ENCODE results near the gene SPEG.
A peak's percentile ranks its signal among the peaks of the same experiment; 100 is the strongest.

Gene SPEG

DNA sequence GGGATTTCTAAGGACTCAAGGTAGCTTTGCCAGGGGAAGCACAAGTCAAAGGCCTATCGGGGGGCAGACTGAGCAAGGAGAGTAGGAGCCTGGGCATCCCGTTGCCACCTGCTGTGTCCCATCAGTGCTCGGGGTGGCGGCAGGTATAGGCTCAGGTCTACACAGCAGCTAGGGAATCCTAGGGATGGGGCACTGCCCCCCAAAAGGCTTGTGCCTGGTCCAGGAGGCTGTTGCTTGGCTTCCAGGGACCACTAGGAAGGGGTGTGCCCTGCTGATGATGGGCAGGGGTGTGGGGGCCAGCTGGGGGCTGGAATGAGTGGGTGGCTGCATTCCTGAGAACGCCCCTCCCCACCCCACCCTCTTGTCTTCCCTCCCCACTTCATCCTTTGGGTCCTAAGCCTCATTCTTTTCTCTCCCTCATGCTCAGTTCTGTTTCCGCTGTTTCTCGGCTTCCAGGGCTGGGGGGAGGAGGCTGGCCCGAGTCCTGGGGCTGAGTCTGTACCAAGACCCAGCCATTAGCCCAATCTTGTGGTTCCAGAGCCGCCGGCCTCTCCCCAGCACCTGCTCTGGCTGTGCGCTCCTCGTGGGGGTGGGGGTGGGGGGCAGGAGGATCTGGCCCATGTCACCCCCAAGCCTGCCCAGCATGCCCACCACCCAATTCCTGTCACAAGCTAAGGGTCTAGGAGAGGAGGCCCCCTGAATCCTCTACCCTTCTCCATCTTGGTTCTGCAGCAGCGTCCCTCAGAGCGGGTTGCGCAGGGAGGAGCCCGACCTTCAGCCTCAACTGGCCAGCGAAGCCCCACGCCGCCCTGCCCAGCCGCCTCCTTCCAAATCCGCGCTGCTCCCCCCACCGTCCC, 12.8 kb downstream of the SPEG start:
- no peaks in the 10 kb centered on the region for H3K27me3 ChIP-seq (ENCODE audit: low read depth)
- in situ Hi-C loops (cut with MboI; ENCODE audit: low sequenced_read_pairs): no loop called here
- H3K4me3 ChIP-seq: no peak overlapping the region
- H3K36me3 ChIP-seq (replicated peaks): 0 out of 2 replicates have a peak, but pooled peaks cover 4% of the 10 kb centered on the region
- H3K4me1 ChIP-seq: no peaks in the 10 kb centered on the region
- no peaks in the 10 kb centered on the region for H3K9me3 ChIP-seq
- no peak for DNase-seq (ENCODE audit: low spot score in 2 of 2)

DNA sequence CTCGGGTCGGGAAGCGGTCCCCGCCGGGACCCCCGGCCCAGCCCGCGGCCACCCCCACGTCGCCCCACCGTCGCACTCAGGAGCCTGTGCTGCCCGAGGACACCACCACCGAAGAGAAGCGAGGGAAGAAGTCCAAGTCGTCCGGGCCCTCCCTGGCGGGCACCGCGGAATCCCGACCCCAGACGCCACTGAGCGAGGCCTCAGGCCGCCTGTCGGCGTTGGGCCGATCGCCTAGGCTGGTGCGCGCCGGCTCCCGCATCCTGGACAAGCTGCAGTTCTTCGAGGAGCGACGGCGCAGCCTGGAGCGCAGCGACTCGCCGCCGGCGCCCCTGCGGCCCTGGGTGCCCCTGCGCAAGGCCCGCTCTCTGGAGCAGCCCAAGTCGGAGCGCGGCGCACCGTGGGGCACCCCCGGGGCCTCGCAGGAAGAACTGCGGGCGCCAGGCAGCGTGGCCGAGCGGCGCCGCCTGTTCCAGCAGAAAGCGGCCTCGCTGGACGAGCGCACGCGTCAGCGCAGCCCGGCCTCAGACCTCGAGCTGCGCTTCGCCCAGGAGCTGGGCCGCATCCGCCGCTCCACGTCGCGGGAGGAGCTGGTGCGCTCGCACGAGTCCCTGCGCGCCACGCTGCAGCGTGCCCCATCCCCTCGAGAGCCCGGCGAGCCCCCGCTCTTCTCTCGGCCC, 13.6 kb downstream of the SPEG start:
- Histone ChIP-seq H3K9me3 (no peaks in the 10 kb centered on the region), H3K4me3 (no peak overlapping the region), H3K27me3 (ENCODE audit: low read depth) (no peaks in the 10 kb centered on the region), H3K36me3 (replicated peaks) (0 out of 2 replicates have a peak, but pooled peaks cover 4% of the 10 kb centered on the region), H3K4me1 (no peaks in the 10 kb centered on the region)
- DNase-seq (ENCODE audit: low spot score in 2 of 2): no peak
- in situ Hi-C loops (cut with MboI; ENCODE audit: low sequenced_read_pairs): no loop called here

DNA sequence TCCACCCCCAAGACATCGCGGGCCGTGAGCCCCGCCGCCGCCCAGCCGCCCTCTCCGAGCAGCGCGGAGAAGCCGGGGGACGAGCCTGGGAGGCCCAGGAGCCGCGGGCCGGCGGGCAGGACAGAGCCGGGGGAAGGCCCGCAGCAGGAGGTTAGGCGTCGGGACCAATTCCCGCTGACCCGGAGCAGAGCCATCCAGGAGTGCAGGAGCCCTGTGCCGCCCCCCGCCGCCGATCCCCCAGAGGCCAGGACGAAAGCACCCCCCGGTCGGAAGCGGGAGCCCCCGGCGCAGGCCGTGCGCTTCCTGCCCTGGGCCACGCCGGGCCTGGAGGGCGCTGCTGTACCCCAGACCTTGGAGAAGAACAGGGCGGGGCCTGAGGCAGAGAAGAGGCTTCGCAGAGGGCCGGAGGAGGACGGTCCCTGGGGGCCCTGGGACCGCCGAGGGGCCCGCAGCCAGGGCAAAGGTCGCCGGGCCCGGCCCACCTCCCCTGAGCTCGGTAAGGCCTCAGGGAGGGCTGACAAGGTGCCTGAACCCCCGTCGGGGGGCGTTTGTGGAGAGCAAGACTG, 14.2 kb downstream of the SPEG start:
- no peak for DNase-seq (ENCODE audit: low spot score in 2 of 2)
- no peaks in the 10 kb centered on the region for H3K27me3 ChIP-seq (ENCODE audit: low read depth)
- no peaks in the 10 kb centered on the region for H3K9me3 ChIP-seq
- H3K4me3 ChIP-seq: no peak overlapping the region
- 0 out of 2 replicates have a peak, but pooled peaks cover 4% of the 10 kb centered on the region for H3K36me3 ChIP-seq (replicated peaks)
- no peaks in the 10 kb centered on the region for H3K4me1 ChIP-seq
- in situ Hi-C loops (cut with MboI; ENCODE audit: low sequenced_read_pairs): no loop called here

DNA sequence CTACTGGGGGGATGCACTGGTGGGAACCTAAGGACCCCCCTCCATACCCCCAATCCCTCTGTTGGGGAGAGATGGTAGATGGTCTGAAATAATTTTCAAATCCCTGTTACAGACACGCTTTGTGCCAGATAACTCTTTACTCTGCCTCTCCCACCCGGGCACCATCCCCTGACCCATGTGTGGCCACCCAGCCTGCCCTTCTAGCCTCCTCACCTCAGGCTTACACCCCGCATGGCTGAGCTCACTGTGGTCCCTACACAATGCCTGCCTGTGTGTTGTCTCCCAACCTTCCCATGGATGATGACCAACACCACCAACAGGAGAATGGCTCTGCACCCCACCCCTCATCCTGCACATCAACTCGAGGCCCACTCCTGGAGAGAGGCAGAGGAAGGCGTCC, 15.0 kb downstream of the SPEG start:
- H3K4me1 ChIP-seq: no peaks in the 10 kb centered on the region
- H3K9me3 ChIP-seq: no peaks in the 10 kb centered on the region
- no peaks in the 10 kb centered on the region for H3K27me3 ChIP-seq (ENCODE audit: low read depth)
- in situ Hi-C loops (cut with MboI; ENCODE audit: low sequenced_read_pairs): no loop called here
- no peak overlapping the region for H3K4me3 ChIP-seq
- H3K36me3 ChIP-seq (replicated peaks): 0 out of 2 replicates have a peak, but pooled peaks cover 4% of the 10 kb centered on the region
- DNase-seq (ENCODE audit: low spot score in 2 of 2): no peak

DNA sequence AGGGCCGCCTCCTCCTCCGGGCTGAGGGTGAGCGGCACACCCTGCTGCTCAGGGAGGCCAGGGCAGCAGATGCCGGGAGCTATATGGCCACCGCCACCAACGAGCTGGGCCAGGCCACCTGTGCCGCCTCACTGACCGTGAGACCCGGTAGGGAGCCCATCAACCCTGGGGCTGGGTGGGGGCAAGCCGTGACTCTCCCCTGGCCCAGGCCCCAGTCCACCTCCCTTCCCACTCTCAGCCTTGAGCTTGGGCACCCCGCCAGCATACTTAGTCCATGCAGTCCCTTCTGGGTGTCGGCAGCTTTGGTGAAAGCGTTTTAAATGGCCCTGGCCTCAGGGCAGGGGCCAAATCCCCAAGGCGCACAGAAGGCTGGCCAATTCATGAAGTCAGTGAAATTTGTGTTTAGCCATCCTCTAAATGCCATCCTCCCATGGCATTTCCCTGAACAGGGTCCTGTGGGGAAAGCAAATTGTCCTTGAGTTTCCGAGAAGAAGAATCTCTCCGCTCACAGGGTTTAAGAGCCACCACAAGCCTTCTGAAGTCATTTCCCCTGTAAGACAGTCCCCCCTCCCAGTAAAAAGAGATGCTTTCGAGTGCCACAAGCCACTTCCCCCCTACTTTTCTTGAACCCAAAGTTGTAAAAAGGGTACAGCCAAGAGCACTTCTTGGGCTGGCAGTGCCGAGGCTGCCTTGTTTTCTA, 17.2 kb downstream of the SPEG start:
- in situ Hi-C loops (cut with MboI; ENCODE audit: low sequenced_read_pairs): no loop called here
- H3K36me3 ChIP-seq (replicated peaks): 0 out of 2 replicates have a peak, but pooled peaks cover 4% of the 10 kb centered on the region
- no peaks in the 10 kb centered on the region for H3K4me1 ChIP-seq
- H3K27me3 ChIP-seq (ENCODE audit: low read depth): no peaks in the 10 kb centered on the region
- no peak for DNase-seq (ENCODE audit: low spot score in 2 of 2)
- no peak overlapping the region for H3K4me3 ChIP-seq
- no peaks in the 10 kb centered on the region for H3K9me3 ChIP-seq

DNA sequence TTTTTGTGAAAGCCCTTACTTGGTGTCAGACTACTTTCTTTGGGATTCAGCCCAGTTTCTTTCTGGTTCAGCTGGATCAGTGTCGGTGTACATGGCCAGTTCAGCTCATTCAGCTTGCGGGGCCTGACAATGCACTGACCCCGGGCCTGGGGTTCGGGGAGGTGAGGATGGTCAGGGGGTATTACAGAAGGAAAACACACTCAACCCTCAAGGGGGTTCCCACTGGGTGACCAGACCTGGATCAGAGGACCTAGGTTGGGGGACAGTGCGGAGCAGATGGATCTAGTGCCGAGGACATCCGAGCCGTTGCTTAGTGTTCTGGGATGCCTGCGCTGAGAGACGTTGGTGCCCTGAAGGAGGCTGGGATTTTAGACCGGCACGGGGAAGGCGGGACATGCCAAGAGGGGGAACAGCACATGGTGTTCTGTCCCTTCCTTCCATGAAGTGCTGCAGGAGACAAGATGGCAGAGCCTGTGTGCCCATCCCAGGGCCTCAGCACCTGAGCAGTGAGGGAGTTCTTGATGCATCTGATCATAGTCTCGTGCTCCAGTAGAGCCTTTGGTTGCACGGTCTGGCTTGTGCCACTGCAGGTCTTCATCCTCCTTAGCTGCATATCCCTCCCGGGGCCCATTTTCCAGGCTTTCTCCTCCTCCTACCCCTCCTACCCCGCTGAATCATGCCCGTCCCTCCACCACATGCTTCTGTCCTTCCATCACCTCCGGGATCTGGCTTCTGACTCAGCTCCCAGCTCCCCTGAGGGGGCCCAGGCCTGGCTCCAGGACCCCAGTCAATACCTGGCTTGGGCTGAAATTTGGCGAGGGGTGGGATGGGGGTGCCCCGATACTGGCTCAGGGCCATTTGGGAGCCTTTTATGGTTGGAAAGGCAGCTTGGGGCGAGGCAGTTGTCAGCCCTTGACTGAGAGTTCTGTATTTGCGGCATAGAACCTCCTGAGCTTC, 18.0 kb downstream of the SPEG start:
- Histone ChIP-seq H3K36me3 (replicated peaks) (0 out of 2 replicates have a peak, but pooled peaks cover 4% of the 10 kb centered on the region), H3K27me3 (ENCODE audit: low read depth) (no peaks in the 10 kb centered on the region), H3K4me1 (no peaks in the 10 kb centered on the region), H3K9me3 (no peaks in the 10 kb centered on the region), H3K4me3 (no peak overlapping the region)
- DNase-seq (ENCODE audit: low spot score in 2 of 2): no peak
- in situ Hi-C loops (cut with MboI; ENCODE audit: low sequenced_read_pairs): no loop called here

DNA sequence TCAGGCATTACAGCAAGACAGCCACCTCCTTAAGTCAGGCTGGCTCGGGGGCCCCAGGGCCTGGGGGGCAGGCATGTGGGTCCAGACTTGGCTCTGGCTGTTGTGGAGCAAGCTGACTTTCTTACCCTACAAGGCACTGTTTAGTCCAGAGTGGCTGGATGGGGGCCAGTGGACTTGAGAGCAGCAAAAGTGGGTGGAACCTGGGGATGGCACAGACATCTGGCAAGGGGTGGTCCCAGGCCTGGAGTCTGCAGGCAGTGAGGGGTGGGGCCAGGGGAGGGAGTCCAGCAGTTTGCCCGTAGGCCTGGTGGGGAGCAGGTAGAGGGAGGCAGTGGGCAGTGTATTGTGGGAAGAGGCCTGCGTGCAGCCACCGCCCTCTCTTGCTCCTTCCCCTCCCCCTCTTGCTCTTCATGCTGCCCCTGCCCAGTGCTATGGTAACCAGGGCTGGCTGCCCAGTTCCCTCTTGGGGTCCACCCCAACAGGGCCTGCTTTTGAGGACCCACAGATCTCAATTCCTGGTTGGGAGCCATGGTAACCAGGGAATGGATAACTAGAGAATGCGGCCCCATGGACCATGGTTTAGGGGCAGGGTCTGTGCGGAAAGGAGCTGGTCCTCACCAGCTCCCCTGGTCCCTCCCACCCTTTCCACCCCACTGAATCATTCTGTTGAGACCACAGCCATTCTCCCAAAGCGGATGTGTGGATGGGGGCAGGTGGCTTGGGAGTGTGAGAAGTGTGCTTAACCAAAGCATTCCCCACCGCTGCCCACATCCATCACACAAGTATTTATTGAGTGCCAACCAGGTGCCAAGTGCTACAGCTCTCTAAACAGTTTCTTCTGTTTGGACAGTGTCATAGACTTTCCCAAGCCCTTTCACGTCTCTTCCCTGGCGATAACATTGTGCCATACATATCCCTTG, 19.3 kb downstream of the SPEG start:
- H3K36me3 ChIP-seq (replicated peaks): 0 out of 2 replicates have a peak, but pooled peaks cover 3% of the 10 kb centered on the region
- H3K27me3 ChIP-seq (ENCODE audit: low read depth): no peaks in the 10 kb centered on the region
- in situ Hi-C loops (cut with MboI; ENCODE audit: low sequenced_read_pairs): no loop called here
- no peaks in the 10 kb centered on the region for H3K4me1 ChIP-seq
- DNase-seq (ENCODE audit: low spot score in 2 of 2): no peak
- H3K4me3 ChIP-seq: no peak overlapping the region
- H3K9me3 ChIP-seq: no peaks in the 10 kb centered on the region

DNA sequence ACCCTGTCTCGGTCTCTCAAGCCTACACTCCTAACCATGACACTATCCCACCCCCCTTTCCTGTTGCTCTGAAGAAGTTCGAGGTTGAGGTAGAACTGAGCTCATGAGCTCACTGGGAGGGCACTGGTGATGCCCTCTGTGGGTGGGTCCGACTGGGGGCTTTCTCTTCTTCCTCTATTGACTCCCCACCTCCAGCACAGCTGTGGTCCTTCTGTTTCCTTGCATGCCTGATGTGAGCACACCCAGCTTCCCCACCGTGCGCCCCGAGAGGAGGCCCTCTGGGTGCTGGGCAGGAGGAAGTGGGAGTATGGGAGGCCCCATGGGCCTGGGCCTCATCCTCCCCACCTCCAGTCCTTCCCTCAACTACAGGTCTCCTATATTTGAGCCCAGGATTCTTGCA, 20.9 kb downstream of the SPEG start:
- Histone ChIP-seq H3K4me1 (no peaks in the 10 kb centered on the region), H3K4me3 (no peak overlapping the region), H3K9me3 (no peaks in the 10 kb centered on the region), H3K27me3 (ENCODE audit: low read depth) (no peaks in the 10 kb centered on the region), H3K36me3 (replicated peaks) (no peaks in the 10 kb centered on the region)
- no peak for DNase-seq (ENCODE audit: low spot score in 2 of 2)
- in situ Hi-C loops (cut with MboI; ENCODE audit: low sequenced_read_pairs): no loop called here

DNA sequence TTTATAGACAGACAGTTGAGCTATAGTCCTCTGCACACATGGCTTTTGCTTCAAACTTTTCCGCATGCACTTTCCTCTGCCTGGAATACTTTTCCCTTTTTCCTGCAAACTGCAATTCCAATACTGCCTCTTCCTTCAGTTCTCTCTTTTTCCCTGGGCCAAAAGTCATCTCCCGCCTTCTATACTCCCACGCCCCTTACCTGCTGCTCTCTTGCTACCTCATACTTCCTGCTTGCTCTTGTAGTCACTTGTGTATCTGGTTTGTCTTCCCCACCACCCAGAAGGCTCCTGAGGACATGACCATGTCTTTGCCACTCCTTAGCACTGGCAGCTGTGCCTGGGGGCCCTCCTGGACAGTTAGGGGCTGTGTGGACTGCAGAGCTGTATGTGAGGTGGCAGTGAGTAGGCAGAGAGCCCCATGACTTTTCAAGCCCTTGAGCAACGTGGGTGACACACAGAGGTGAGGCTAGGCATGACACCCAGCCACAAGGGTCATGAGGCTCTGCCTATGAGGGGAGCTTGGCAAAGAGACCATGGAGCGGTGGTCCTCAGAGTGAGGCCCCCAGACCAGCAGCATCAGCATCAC, 23.2 kb downstream of the SPEG start:
- no peaks in the 10 kb centered on the region for H3K36me3 ChIP-seq (replicated peaks)
- no peaks in the 10 kb centered on the region for H3K9me3 ChIP-seq
- no peaks in the 10 kb centered on the region for H3K4me1 ChIP-seq
- in situ Hi-C loops (cut with MboI; ENCODE audit: low sequenced_read_pairs): no loop called here
- no peaks in the 10 kb centered on the region for H3K27me3 ChIP-seq (ENCODE audit: low read depth)
- DNase-seq (ENCODE audit: low spot score in 2 of 2): no peak
- no peak overlapping the region for H3K4me3 ChIP-seq

DNA sequence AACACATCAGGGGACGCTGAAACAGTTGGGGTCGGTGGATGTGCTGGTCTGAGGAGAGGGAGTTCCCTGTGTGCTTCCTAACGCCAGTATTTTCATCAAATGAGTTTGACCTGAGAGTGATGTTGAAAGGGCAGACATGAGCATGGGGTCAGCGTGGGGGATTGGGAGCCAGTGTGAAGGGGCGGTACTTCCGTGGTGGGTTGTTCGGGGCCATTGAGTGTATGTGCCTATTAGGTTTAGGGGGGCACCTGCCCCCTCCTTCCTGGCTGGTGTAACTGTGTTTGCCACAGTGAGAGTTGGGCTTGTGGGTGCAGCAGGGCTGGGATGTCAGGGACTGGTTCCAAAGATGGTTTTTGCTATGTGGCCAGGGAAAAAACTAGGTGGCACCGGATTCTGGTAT, 24.4 kb downstream of the SPEG start:
- DNase-seq (ENCODE audit: low spot score in 2 of 2): no peak
- H3K27me3 ChIP-seq (ENCODE audit: low read depth): no peaks in the 10 kb centered on the region
- H3K9me3 ChIP-seq: no peaks in the 10 kb centered on the region
- H3K4me3 ChIP-seq: no peak overlapping the region
- no peaks in the 10 kb centered on the region for H3K4me1 ChIP-seq
- in situ Hi-C loops (cut with MboI; ENCODE audit: low sequenced_read_pairs): no loop called here
- no peaks in the 10 kb centered on the region for H3K36me3 ChIP-seq (replicated peaks)

DNA sequence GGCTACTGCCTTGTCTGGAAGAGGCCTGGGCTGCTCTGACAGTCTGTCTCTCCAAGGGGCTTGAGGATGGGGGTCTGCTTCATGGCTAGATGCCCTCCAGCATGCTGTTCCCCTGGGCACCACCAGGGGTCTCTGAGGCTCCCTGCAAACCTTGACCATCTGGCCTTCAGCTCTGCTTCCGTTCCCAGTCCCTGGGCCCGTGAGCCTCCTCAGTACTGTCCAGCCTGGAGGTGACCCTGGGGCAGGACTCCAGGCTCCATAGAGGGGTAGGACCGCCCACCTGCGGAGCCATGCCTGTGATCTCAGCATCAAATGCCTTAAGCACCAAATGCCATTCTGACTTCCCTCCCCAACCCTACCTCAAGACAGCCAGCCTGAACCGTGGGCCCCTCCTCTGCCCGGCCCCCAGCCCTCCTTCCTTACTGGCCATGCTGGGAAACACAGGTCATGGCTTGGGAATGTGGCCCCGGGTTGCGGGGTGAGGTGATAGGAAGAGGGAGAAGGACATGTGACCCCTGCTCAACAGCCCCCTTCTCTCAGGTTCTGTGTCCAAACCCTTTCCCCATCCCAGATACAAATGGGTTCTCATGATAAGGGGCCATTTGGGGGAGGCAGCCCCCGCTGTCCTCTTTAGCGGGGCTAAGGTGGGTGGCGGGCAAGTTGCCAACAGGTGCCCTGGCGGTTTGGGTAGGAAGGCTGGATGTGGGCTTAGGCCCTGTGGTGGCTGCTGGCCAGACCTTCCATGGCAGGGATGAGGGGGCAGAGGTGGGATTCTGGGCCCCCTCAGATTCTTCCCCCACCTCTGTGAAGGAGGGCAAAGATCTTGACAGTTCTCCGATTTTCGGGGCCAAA, 25.0 kb downstream of the SPEG start:
- Histone ChIP-seq H3K4me3 (no peak overlapping the region), H3K36me3 (replicated peaks) (no peaks in the 10 kb centered on the region), H3K9me3 (no peaks in the 10 kb centered on the region), H3K27me3 (ENCODE audit: low read depth) (no peaks in the 10 kb centered on the region), H3K4me1 (no peaks in the 10 kb centered on the region)
- DNase-seq (ENCODE audit: low spot score in 2 of 2): peak; percentile 23 to 82
- in situ Hi-C loops (cut with MboI; ENCODE audit: low sequenced_read_pairs): no loop called here

Measured in HAP-1 (cell line).